GM19043 (cell line): ENCODE data around the gene SEMA3D.

Experiments
- ATAC-seq: cut with Tn5 transposase; IDR thresholded peaks from one replicate; pipeline ENCODE4 v1.9.1; 2021; ENCODE audit warnings: low read depth; ENCODE audit not compliant: unreplicated experiment

Gene SEMA3D

GRCh38 chr7:85184599-85185423 is 2.0 kb downstream of the SEMA3D start:
- ATAC-seq, result no peak

DNA sequence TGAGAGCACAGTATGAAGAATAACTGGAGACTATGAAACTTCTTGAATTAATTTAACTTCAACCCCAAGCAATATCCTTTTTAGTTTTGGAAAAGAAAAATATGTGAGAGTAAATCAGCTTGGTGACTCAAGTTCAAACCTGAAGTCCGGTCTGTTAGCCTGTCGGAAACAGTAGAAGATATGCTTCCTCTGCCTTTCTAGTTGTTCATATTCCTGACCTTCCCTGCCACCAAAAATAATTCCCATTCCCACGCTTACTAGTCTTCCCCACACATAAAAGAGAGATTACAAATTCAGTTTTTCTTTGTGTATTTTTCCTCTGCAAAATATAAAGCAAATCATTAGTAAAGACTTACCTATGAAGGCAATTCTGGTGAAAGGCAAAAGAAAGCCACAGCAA is 3.6 kb downstream of the SEMA3D start:
- ATAC-seq, result no peak

- no peak for ATAC-seq
Observed at GRCh38 chr7:85178531-85179298, 8.1 kb downstream of the SEMA3D start.

GRCh38 chr7:85177316-85177715 is 9.5 kb downstream of the SEMA3D start:
- ATAC-seq, result no peak

DNA sequence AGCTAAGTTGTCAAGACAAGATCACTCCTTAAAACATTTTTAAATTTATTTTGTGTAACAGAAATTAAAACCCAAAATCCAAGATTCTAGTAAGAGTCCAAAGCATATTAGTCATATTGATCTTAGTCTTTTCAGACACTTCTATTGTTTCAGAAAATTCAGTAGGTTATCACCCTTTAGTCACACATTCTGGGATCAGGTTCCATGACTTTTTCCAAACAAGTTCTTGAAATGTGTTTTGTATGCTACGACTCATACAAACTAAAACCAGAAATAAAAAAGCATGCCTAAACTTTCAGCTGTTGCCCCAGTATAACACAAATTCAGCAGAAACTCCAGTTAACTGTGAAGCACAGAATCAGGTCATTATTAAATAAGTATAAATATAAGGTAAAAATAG is 10.7 kb downstream of the SEMA3D start:
- no peak for ATAC-seq

DNA sequence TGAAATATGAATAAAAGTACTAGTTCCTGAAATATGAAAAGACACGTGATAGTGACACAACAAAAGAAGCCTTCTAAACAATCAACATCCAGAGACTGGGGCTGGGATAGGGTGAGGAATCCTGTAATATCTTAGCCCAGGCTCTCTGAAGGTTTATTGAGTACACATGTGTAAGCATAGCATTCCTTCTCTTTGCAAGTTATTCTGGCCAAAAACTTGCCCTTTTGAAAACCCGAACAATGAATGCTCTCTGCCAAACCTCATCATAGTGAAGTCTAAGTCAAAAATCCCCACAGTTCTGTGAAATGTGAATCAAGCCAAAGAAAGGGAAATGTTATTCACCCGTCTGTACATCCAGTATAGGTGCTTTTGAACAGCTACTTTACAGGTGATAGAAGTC is 11.6 kb downstream of the SEMA3D start:
- ATAC-seq, result no peak

GRCh38 chr7:85172530-85172941 is 14.3 kb downstream of the SEMA3D start:
- no peak for ATAC-seq

DNA sequence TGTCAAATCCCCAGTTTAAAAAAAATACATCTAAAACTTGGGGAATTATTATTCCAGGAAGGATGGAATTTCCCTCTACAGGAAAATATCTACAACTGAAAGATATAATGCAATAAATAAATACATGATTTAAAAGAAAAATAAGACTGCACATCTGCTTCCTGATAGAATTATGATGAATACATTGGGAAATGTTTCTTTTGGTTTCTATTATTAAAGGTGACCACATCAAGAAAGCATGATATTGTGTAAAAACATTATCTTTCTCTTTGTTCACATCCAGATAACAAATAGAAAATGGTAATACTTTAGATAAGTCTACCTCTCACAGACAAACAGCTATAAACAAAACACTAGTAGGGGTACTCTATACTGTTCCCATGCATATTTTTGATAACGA is 19.2 kb downstream of the SEMA3D start:
- no peak for ATAC-seq

DNA sequence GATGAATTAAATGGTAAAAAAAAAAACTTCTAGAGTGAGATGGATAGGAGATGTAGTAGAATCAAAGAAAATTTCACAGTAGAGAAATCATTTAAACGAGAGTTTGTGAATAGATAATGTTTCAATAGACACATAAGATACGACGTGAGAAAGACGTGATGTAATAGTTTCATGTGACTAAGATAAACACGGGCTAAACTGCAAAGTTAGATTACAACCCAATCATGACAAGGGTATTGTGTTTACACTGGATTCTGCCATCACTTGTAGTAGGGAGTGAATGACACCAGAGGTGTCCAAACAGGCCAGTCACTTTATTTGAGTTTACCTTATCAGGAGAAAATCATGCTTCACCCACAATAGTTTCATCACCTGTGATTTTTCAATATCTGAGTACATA is 21.6 kb downstream of the SEMA3D start:
- ATAC-seq, result no peak

- ATAC-seq, result no peak
Observed at GRCh38 chr7:85164376-85164775, 22.5 kb downstream of the SEMA3D start.

GRCh38 chr7:85162721-85163120 is 24.1 kb downstream of the SEMA3D start:
- ATAC-seq, result no peak

DNA sequence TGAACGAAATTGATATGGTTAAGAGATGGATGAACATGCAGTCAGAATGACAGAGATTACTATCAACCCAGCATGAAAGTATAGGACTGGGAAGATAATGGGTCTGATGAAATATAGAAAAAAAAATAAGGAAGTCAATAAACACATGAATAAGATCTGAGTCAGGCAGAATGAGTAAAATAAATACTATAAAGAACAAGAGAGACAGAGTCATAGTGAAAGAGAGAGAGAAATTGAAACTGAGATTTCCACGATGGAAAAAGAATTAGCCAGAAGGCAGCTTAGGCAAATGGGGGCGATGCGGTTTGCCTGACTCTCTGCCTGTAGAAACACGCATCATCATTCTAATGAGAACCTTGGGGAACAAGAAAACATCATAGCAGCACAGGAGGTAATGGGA is 26.6 kb downstream of the SEMA3D start:
- ATAC-seq, result peak; percentile 84

DNA sequence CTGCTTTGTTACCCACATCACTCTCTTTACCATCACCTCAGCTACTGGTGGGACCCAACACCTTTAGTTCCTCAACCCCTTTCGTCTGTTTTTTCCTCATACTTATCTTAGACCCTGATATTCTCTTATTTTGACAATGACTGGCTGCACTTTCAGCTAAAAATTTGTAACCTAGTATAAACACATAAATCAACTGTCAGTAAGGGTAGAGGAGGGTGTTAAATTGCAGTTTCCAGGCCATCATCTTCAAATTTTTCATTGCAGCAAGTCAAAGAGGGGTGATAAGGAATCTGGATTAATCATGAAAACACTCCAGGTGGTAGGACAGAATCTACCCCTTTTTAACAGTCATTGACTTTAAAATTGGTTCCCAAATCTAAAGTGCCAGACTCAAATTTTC is 27.9 kb downstream of the SEMA3D start:
- ATAC-seq, result no peak

DNA sequence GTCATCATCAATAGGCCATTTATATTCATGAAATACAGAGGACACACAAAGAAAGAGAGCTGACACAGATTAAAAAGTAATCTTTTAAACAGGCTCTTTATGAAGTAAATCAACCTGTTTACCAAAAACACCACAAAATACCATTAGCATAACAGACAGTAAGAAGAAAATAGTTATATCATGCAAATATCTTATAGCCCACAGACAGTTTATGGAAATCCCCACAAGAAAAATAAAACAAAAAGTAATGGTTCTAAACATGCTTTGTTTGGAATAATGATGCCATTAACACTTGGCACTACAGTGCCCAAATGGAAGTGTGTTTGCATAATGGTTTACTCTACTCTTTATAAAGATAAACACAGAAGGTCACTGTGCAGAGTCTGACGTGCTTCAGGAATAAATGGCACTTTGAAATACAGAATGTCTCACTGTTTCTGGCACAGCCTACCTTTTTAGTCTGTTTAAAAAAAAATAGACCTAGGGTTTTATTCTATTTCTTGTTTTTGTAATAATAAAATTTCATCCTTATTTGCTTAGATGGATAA is 30.1 kb downstream of the SEMA3D start:
- ATAC-seq, result no peak

DNA sequence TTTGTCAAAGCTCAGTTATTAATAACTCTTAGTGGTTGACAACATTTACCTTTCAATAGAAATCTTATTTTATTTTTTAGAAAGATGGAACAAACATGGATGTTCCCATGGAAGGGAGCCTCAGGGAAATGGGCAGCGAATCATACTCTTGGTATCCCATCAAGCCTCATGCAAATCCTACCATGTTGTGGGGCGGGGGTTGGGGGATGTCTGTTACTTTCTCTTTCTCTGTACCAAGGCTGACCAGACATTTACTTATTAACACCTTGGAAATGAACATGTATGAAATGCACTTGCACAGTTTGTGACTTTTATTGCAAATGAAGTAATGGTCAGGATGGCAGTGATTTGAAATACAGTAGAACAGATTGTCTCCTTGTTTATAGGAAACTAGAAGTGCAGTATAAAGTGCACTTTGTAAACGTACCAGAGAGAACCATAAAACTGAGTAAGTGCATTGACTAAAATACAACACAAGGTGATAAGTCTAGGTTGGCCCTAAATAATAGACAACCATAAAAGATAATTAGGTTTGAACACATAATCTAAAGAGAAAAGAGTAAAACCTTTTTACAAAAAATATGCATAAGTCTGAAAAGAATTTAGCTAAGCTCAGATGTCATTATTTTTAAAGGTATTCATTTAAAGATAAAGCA is 32.4 kb downstream of the SEMA3D start:
- ATAC-seq, result no peak

GRCh38 chr7:85153715-85154114 is 33.1 kb downstream of the SEMA3D start:
- ATAC-seq, result no peak

- ATAC-seq, result no peak
Observed at GRCh38 chr7:85150624-85151023, 36.2 kb downstream of the SEMA3D start.

- ATAC-seq, result no peak
Observed at GRCh38 chr7:85144771-85145170, 42.1 kb downstream of the SEMA3D start.

- ATAC-seq, result no peak
Observed at GRCh38 chr7:85135977-85136376, 50.9 kb downstream of the SEMA3D start.

- ATAC-seq, result no peak
Observed at GRCh38 chr7:85133560-85133959, 53.3 kb downstream of the SEMA3D start.

DNA sequence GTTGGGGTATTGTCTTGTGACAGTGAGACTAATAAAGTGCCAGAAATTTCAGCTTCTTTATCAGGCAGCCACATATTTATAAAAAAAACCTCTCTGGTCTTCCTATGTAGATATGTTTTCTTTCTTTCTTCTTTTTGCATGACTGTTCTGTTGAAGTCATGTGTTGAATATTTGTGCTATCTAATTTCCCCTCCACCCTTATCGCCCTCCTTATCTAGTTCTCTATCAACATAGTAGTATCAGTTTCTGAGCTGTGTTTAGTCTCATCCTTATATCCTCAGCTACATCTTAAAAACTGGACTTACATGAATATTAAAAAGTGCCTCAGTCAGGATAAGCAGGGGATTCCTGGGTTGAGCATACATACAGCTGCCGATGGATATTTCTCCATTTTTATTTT is 53.9 kb downstream of the SEMA3D start:
- no peak for ATAC-seq
